HG03460 (cell line): Measurements from ENCODE around the gene NACC1.

Source experiments
- ATAC-seq: cut with Tn5 transposase; IDR thresholded peaks from one replicate; pipeline ENCODE4 v1.9.1; 2021; ENCODE audit not compliant: unreplicated experiment

Gene NACC1

DNA sequence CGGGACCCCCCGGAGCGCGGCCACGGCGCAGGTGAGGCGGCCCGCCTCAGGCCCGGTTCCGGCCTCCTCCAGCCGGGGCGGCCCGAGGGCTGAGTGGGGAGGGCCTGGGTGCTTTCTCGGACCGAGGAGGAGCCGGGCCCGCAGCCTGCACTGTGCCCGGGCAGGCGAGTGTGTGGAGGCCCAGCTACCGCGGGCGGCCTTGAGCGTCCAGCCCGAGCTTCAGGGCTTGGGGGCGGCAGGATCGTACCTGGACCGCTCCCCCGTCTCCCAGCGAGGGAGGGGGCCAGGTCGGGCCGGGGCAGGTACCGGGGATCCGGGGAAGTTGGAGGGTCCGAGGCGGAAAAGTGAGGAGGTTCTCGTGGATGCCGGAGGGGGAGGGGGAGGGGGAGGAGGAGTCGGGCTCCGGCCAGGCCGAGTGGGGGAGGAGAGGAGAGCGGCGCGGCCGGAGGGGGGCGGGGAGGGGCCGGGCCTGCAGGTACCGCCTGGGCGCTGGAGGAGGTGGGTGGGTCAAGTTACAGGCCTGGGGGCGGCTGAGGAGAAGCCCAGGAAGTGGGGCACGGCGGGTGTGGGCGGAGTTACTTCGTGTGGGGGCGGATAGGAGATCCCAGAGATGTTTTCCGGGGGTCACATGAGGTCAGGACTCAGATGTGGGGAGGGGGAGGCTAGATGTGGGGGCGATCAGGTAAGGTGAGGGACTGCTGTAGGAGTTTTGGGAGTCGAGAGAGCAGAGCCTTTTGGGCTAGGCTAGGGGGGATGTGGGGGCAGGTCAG lies 545 bp downstream of the NACC1 start:
- ATAC-seq: no peak

DNA sequence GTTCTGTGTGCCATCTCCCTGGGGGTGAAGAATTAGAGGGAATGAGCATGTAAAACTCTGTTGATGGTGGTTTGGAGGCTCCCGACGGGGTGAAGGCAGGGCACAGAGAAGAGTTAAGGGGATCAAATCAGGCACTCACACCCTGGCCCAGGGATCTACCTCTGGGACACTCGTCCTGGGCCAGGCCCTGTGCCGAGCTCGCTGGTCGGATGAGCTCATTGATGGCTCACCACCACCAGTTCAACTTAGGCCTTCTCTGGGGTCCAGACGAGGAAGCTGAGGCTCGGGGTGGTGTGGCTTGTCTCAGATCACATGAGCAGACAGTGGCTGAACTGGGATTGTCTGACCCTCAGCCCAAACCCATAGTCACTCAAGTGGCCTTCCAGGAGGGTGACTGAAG lies 1.6 kb downstream of the NACC1 start:
- no peak for ATAC-seq

DNA sequence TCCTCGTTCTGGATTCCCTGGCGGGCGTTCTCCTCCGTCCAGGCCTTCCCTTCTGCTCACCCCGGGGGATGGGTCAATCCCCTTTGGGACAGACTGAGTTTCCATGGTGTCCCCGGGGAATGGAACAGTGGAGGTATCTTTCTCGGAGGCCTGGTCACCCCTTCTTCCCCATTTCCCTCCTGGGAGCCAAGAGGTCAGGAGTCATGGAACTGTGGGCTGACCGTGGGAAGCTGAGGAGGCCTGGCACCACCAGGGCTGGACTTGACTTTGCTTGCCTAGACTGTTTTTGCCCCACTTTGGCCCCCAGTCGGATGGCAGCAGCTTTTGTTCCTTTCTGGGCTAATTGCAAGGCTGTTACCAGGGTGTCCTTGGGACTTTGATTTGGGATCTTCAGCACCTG lies 2.0 kb downstream of the NACC1 start:
- ATAC-seq: no peak

DNA sequence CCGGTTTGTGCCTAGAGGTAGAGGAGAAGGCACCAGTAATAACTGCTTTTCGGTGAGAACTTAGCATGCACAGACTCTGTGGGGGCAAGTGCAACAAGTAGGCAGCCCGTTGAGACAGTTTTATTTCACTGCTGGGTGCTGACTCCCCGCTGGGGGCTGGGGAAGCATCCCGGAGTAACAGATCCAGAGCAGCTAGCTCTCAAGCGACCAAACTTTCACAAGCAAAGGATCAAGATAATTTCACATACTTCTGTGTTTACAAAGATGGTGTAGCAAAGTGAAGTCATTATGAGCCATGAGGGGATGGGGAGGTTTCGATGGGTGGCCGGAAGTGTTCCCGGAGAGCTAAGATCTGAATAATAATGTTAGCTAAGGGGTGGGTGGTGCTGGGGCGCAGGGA lies 2.8 kb downstream of the NACC1 start:
- ATAC-seq: no peak

DNA sequence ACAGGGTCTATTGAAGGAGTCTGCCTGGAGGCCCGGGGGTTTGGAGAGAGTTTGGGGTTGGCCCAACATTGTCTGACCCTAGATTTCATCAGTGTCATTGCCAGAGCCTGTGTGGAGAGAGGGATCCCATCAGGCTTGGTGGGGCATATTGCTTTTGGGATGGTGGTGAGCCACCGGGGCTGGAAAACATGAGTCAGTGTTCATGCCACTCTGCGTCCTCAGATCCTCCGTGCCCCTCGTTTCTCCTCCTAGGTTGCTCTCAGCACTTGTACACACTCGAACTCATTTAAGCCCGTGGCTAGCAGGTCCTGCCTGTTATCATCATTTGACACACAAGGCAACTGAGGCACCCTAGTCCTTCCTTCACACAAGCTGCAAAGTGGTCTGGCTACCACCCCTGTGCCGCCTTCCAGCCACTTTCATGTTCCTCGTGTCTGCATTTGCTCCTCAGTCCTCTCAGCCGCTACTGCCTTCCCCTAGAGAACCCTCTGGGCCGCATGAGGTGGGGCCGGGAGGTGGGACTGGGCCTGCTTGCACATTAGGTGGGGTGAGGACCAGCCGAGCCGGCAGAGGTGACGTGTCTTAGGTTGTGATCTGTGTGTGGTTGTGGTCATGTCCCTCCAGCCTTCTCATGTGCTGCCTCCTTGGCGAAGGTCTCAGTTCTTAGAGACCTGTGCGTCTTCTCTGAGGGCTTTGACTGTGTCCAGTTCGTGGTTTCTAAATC lies 3.6 kb downstream of the NACC1 start:
- no peak for ATAC-seq

DNA sequence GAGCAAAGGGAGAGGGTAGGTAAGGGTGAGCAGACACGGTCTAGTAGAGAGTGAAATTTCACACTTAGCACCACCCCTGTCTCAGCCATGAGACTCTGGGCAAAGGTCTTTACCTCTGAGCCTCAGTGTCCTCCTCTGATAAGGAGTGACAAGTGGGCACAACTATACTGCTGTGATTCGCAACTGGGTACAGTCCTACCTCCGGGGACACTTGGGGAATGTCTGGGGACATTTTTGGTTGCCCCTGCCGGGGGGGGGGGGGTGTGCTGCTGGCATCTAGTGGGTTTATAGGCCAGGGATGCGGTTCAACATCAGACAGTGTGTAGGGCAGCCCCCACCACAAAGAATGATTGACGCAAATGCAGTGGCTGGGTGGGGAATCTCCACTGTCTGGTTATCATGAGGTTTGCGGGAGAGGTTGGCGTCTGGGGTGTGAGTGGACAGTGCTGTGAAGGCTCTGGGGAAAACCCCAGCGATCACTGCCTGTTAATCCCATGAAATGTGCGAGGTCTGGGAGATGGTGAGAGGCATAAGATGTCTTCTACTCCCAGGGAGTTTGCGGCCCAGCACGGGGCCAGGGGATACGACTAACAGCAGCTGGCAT lies 4.3 kb downstream of the NACC1 start:
- no peak for ATAC-seq

DNA sequence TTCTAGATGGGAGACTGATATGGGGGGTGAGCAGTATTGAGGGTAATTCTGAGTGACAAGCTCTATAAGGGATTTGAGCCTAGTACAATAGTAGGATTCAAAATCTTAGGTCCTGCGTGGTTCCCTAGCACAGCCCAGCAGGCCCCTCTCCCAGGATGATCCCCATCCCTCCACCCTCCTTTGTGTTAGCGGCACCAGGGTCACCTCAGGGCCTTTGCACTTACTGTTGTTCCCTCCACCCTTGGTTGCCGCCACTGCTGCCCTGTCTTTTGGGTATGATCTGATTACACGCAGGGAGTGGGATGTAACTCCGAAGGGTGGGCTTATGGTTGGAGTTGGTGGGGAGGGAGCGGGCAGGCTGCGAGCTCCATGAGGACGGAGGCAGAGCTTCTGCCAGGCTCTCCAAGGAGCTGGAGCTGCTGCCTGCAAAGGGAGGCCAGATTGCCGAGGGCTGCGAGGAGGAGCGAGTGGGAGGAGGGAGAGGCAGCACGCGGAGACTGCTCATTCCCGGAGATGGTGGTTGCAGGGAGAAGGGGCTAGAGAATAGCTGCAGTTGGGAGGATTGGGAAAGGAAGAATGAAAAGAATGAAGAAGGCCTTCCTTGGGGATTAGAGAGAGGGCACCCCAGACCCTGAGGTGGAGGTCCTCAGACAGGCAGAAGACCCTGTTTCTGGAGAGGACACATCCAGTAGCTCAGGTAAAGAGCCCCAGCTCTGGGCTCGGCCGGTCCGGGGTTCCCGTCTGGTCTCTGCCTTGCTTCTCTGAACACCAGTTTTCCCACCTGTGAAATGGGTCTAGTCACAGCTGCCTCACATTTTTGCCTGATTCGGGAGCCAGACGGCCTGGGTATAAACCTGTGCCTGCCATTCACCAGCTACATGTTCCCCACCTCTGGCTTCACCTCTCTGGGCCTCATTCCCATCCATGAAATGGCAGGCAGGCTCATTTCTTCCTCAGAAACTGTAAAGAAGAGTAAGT lies 5.2 kb downstream of the NACC1 start:
- ATAC-seq: no peak

DNA sequence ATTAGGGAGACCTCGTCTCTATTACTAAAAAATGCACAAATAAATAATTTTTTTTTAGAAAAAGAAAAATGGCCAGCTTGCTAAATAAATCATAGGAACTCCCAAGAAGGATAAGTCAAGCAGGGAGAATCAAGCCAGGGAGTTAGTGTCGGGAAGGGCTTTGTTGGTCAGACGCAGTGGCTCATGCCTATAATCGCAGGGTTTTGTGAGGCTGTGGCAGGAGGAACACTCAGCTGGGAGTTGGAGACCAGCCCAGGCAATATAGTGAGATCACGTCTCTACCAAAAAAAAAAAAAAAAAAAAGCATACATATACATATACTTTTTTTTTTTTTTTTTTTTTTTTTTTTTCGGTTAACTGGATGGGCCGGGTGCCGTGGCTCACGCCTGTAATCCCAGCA lies 9.0 kb downstream of the NACC1 start:
- no peak for ATAC-seq

DNA sequence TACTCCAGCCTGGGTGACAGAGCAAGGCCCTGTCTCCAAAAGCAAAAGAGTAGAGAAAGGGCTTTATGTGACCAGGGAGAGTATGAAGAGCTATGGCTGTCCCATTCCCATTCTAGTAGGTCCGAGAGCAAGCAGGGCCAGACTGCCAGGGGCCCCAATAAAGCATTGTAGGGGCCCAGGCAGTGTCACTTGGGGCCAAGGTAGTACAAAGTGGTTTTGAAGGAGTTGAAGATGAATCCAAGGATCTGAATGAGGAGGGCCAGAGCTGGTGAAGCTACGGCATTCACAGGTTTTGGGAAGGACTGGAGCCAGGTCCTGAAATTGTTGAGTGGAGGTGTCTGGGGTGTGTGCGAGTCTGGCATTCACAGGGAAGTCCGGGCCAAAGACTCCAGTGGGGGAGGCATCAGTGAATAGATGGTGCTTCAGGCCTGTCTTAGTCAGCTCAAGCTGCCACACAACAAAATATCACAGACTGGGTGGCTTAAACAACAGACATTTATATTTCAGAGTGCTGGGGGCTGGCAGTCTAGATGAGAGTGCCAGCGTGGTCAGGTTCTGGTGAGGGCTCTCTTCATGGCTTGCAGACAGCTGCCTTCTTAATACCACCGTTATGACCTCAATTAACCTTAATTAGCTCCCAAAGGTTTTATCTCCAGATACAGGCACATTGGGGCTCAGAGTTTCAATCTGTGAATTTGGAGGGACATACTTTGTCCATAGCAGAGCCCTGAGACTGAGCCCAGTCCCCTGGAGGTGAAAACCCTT lies 9.9 kb downstream of the NACC1 start:
- no peak for ATAC-seq

DNA sequence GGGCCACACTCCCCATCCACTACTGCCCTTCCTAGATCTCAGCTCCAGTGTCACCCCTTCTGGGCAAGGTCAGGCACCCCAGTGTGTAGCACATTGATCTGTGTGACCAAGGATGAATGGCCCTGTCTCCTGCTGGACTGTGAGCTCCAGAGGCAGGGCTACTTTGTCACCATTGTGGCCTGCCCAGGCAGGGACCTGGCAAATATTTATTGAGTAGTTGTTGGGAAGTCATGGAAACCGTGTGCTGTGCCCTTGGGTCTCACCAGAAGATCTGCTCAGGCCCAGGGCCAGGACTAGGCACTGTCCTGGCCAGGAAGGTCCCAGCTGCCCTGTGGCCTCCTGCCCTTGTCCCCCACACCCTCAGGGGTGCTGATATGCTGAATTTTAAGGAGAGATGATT lies 10.5 kb downstream of the NACC1 start:
- no peak for ATAC-seq

DNA sequence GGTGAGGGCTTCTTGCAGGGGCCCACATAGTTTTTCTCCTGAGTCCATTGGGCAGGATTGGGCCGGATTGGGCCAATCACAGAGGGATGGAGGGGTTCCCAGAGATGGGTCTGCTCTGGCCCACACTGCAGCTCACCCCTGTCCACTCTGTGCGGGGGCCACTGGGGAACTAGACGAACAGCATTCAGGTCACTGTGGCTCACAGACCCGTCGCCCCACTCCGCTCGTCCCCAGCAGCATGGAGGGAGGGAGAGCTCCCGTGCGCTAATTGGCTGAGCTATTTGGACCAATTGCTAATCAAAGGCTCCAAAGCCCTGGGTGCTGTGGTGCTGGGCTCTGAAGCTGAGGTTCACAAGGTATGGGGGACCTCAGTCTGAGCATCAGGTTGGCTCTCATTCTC lies 11.3 kb downstream of the NACC1 start:
- no peak for ATAC-seq

DNA sequence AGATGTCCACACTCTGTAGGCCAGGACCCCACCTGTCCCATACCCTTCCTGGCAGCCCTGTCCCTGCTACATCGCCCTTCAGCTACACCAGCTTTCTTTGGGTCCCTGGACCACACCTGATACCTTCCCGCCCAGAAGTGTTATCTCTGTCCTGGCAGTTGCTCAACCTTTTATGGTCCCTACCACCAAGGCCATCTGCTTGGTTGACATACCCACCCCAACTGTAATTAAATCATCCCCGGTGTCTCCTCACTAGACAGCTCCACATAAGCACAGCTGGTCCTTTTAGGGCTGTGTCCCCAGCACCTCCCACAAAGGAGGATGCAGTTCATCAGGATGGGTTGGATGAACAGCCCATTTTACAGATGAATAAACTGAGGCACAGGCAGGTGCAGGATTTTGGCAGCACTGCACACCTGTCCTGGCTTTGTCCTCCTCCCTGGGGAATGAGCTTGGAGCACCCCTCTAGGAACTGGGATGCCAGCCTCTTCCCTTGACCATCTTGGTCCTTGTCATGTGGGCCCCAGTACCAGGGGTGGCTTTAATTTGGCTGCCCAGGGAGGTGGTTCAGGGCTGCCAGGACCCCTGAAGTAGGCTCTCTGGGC lies 12.9 kb downstream of the NACC1 start:
- no peak for ATAC-seq

DNA sequence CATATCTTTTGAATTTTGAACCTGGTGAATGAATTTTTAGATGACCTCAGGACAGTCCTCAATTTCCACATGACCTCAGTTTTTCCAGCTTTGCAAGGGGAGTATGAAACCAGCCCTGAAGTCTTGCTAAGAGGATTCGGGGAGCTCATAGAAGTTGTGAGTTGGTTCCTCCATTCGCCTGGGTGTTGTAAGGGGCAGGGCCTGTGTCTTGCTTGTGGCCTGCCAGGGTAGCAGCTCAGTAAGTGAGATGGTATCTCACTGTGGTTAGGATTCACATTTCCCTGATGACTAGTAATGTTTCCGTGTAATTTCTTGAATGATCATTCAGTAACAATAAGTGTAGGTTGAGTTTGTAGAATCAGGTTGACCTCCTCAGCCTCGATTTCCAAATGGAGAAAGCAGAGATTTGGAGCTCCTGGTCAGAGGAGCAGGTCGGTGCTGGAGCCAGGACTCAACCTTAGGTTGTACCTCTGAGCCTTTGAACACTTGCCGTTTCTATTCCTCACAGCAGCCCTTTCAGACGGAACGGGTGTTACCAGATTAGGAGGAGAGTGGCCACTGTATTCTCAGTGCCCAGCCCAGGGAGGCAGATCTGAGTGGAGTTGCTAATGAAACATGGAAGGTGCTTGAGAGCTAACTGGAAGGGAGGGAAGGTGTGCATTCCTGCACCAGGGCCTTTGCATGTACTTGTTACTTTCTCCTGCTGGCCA lies 14.6 kb downstream of the NACC1 start:
- ATAC-seq: no peak

DNA sequence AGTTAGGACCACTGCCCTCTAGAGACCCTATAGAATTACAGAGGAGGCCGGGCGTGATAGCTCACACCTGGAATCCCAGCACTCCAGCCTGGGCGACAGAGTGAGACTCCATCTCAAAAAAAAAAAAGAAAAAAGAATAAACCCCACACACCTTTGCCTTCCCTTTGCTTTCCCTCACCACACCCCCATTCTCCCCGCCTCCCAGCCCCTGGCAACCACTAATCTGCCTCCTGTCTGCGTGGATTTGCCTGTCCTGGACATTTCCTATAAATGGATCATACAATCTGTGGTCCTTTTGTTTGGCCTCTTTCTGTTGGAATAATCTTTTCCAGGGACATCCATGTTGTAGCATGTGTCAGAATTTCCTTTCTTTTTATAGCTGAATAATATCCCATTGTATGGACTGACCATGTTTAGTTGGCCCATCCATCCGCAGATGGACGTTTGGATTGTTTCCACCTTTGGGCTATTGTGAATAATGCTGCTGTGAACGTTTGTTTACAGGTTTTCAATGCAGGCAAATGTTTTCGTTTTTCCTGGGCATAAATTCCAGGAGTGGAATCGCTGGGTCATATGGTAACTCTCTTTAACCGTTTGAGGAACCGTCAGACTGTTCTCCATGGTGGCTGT lies 15.3 kb downstream of the NACC1 start:
- no peak for ATAC-seq

DNA sequence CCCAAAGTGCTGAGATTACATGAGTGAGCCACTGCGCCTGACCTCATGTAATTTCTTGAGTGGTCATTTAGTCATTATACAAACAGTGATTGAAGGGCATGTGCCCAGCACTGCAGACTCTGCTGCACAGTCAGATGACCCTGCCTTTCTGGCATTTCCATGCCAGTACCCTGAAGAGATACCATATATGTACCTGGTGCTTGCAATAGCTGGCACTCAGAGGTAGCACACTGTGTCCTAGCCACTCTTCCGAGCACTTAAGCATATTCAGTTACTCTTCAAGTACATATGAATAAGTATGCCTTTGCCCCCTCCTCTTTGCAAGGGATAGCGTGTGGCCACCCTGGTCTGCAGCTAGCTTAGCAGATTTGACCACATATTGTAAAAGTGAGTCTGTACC lies 16.6 kb downstream of the NACC1 start:
- no peak for ATAC-seq

DNA sequence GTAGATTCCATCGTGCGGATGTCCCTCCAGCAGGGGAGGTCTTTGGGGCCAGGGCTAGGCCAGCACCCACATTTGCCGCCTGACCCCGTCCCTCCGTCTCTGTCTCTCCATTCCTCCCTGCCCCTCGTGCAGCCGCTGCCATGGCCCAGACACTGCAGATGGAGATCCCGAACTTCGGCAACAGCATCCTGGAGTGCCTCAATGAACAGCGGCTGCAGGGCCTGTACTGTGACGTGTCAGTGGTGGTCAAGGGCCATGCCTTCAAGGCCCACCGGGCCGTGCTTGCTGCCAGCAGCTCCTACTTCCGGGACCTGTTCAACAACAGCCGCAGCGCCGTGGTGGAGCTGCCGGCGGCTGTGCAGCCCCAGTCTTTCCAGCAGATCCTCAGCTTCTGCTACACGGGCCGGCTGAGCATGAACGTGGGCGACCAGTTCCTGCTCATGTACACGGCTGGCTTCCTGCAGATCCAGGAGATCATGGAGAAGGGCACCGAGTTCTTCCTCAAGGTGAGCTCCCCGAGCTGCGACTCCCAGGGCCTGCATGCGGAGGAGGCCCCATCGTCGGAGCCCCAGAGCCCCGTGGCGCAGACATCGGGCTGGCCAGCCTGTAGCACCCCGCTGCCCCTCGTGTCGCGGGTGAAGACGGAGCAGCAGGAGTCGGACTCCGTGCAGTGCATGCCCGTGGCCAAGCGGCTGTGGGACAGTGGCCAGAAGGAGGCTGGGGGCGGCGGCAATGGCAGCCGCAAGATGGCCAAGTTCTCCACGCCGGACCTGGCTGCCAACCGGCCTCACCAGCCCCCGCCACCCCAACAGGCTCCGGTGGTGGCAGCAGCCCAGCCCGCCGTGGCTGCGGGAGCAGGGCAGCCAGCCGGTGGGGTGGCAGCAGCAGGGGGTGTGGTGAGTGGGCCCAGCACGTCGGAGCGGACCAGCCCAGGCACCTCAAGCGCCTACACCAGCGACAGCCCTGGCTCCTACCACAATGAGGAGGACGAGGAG lies 17.3 kb downstream of the NACC1 start:
- no peak for ATAC-seq

DNA sequence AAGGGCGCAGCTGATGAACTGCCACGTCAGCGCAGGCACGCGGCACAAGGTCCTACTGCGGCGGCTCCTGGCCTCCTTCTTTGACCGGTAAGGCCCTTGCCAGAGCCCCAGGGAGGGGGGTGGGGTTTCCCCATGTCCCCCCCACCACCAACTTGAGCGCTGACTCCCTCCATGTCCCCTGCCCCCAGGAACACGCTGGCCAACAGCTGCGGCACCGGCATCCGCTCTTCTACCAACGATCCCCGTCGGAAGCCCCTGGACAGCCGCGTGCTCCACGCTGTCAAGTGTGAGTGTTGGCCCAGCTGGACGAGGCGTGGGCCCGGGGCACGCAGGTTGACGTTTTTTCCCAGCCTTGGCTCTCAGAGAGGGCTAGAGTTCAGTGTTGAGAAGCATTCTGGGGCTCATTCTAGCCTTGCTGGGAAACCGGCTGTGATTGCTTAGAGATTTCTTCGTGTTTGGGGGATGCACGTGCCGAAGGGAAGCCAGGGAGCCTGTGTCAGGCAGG lies 19.3 kb downstream of the NACC1 start:
- no peak for ATAC-seq
